IMR-90 (cell line): ENCODE data around the gene WDFY2.

Experiments
- CEBPB ChIP-seq: IDR thresholded peaks from 2 replicates; pipeline ENCODE4 v1.6.1; 2012; ENCODE audit warnings: low read depth, low read length, improper control_type of control experiment
- TF ChIP-seq, protein P1 (sequence below): fragments of 150-350 bp; IDR thresholded peaks from 2 replicates; pipeline ENCODE4 v1.6.1; 2016; ENCODE audit warnings: low read depth, mild to moderate bottlenecking, low read length, moderate library complexity, borderline replicate concordance

DNA sequence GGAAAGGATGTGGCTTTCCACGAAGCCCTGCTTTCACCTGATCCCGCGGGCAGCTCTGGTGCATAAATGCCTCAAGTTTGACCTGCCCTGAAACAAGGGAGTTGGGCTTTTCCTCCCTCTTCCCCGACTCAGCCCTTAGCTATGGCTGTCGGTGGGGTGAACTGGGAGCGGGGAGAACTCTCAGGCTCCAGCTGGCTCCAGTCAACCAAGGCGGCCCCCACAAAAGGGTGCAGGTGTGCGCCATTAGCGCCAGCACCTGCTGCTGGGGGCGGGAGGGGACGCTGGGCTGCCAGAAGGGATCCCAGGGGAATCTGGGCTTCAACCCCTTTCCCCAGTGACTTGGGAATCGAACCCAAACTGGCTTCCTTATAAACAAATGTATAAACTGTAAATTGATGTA is 226.8 kb downstream of the WDFY2 start:
- TF ChIP-seq CEBPB: no peak
- TF ChIP-seq, protein P1, sequence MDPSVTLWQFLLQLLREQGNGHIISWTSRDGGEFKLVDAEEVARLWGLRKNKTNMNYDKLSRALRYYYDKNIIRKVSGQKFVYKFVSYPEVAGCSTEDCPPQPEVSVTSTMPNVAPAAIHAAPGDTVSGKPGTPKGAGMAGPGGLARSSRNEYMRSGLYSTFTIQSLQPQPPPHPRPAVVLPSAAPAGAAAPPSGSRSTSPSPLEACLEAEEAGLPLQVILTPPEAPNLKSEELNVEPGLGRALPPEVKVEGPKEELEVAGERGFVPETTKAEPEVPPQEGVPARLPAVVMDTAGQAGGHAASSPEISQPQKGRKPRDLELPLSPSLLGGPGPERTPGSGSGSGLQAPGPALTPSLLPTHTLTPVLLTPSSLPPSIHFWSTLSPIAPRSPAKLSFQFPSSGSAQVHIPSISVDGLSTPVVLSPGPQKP: no peak
